ENCODE measurements around the gene PIK3C3. TPM values are rescaled to one million over a fixed set of nuclear protein-coding genes. Genes with fewer than 3 reads are reported as not detected.

PIK3C3 gene
- total RNA-seq, 1 donor from 2014 or later = 62.2 TPM

GRCh38 chr18:41959045-41959444 lies 4.0 kb downstream of the PIK3C3 start:
- TF ChIP-seq CTCF (conservative IDR thresholded peaks at IDR 0.05; ENCODE audit: low read depth, low read length) = no peak
- DNase-seq (ENCODE audit: low read depth) = no peak
- no peak overlapping the region for H3K4me3 ChIP-seq (ENCODE audit: low read depth, low read length)

GRCh38 chr18:41965634-41966255 lies 10.7 kb downstream of the PIK3C3 start:
- no peak for DNase-seq (ENCODE audit: low read depth)
- H3K4me3 ChIP-seq (ENCODE audit: low read depth, low read length) = no peak overlapping the region
- TF ChIP-seq CTCF (conservative IDR thresholded peaks at IDR 0.05; ENCODE audit: low read depth, low read length) = no peak

GRCh38 chr18:41966943-41967342 lies 11.9 kb downstream of the PIK3C3 start:
- DNase-seq (ENCODE audit: low read depth) = no peak
- TF ChIP-seq CTCF (conservative IDR thresholded peaks at IDR 0.05; ENCODE audit: low read depth, low read length) = no peak
- H3K4me3 ChIP-seq (ENCODE audit: low read depth, low read length) = no peak overlapping the region

- no peak for DNase-seq (ENCODE audit: low read depth)
- no peak overlapping the region for H3K4me3 ChIP-seq (ENCODE audit: low read depth, low read length)
- TF ChIP-seq CTCF (conservative IDR thresholded peaks at IDR 0.05; ENCODE audit: low read depth, low read length) = no peak
Observed at GRCh38 chr18:41967680-41968079, 12.6 kb downstream of the PIK3C3 start.

- no peak overlapping the region for H3K4me3 ChIP-seq (ENCODE audit: low read depth, low read length)
- no peak for DNase-seq (ENCODE audit: low read depth)
- no peak for TF ChIP-seq CTCF (conservative IDR thresholded peaks at IDR 0.05; ENCODE audit: low read depth, low read length)
Observed at GRCh38 chr18:41969881-41970280, 14.8 kb downstream of the PIK3C3 start.

GRCh38 chr18:41972067-41972925 lies 17.3 kb downstream of the PIK3C3 start:
- no peak for DNase-seq (ENCODE audit: low read depth)
- no peak for TF ChIP-seq CTCF (conservative IDR thresholded peaks at IDR 0.05; ENCODE audit: low read depth, low read length)
- H3K4me3 ChIP-seq (ENCODE audit: low read depth, low read length) = no peak overlapping the region

Measured in epithelial cell of proximal tubule (primary cell).